ENCODE data around the gene GGT6. TPM values are rescaled to one million over a fixed set of nuclear protein-coding genes. Genes with fewer than 3 reads are reported as not detected.

Gene GGT6
- total RNA-seq, 2 donors from 2014 or later: 158 to 163 TPM

- Histone ChIP-seq H3K36me3 (no peaks in the 10 kb centered on the region), H3K9ac (ENCODE audit: low read depth in 2 of 2, low read length in 2 of 2) (no peak overlapping the region), H3K9me3 (no peaks in the 10 kb centered on the region), H3K27me3 (peaks cover 37% of the 10 kb centered on the region), H3K4me1 (peaks cover 3% of the 10 kb centered on the region), H3K27ac (no peak overlapping the region), H3K4me3 (no peak overlapping the region)
- DNase-seq: no peak
- intact Hi-C loops (cut with DNase I): no loop called here
- no peak for TF ChIP-seq CTCF (IDR thresholded peaks at IDR 0.05)
These were observed 25.7 kb upstream of the GGT6 start for GRCh38 chr17:4586043-4586442.

- intact Hi-C loops (cut with DNase I): no loop called here
- Histone ChIP-seq H3K36me3 (no peaks in the 10 kb centered on the region), H3K27ac (no peak overlapping the region), H3K4me1 (peaks cover 3% of the 10 kb centered on the region), H3K9me3 (no peaks in the 10 kb centered on the region), H3K27me3 (peaks cover 37% of the 10 kb centered on the region), H3K4me3 (no peak overlapping the region), H3K9ac (ENCODE audit: low read depth in 2 of 2, low read length in 2 of 2) (no peak overlapping the region)
- no peak for TF ChIP-seq CTCF (IDR thresholded peaks at IDR 0.05)
- no peak for DNase-seq
These were observed 25.2 kb upstream of the GGT6 start for GRCh38 chr17:4585638-4585994.

- peak overlapping the region; percentile 42 for H3K4me3 ChIP-seq
- H3K27me3 ChIP-seq: peaks cover 37% of the 10 kb centered on the region
- intact Hi-C loops (cut with DNase I): no loop called here
- H3K27ac ChIP-seq: no peak overlapping the region
- no peak for TF ChIP-seq CTCF (IDR thresholded peaks at IDR 0.05)
- no peak for DNase-seq
- peaks cover 3% of the 10 kb centered on the region for H3K4me1 ChIP-seq
- H3K9ac ChIP-seq (ENCODE audit: low read depth in 2 of 2, low read length in 2 of 2): no peak overlapping the region
- H3K36me3 ChIP-seq: no peaks in the 10 kb centered on the region
- H3K9me3 ChIP-seq: no peaks in the 10 kb centered on the region
These were observed 24.7 kb upstream of the GGT6 start for GRCh38 chr17:4584917-4585637.

GRCh38 chr17:4584101-4584916 is 23.9 kb upstream of the GGT6 start, which contains the start of gene SMTNL2:
SMTNL2 (plus strand) TSS chr17:4584529; CDS start chr17:4584606, 77 bp downstream.
- Histone ChIP-seq H3K27ac (no peak within 1 kb of the TSS), H3K9ac (ENCODE audit: low read depth in 2 of 2, low read length in 2 of 2) (peak within 1 kb of the TSS in 1 of 2 donors; percentile 35), H3K27me3 (peaks cover 37% of the 10 kb centered on the region)

GRCh38 chr17:4583782-4584100 is 23.4 kb upstream of the GGT6 start:
- Histone ChIP-seq H3K27ac (no peak overlapping the region), H3K27me3 (peaks cover 37% of the 10 kb centered on the region), H3K4me3 (peak overlapping the region; percentile 42), H3K9me3 (no peaks in the 10 kb centered on the region), H3K36me3 (no peaks in the 10 kb centered on the region), H3K9ac (ENCODE audit: low read depth in 2 of 2, low read length in 2 of 2) (peak overlapping the region in 1 of 2 donors; percentile 35), H3K4me1 (peaks cover 3% of the 10 kb centered on the region)
- no peak for TF ChIP-seq CTCF (IDR thresholded peaks at IDR 0.05)
- intact Hi-C loops (cut with DNase I): no loop called here
- DNase-seq: no peak

More at GRCh38 chr17:4584101-4584916, 23.9 kb upstream of the GGT6 start, which contains the start of gene SMTNL2:
- Histone ChIP-seq H3K9me3 (no peaks in the 10 kb centered on the region), H3K4me3 (peak within 1 kb of the TSS; percentile 42), H3K4me1 (peaks cover 3% of the 10 kb centered on the region), H3K36me3 (no peaks in the 10 kb centered on the region)
- TF ChIP-seq CTCF (IDR thresholded peaks at IDR 0.05): no peak
- DNase-seq: peak; percentile 35
- intact Hi-C loops (cut with DNase I): no loop called here

All from colonic mucosa (tissue), 4 donors.